ENCODE measurements around the gene F13A1.

- TF ChIP-seq POLR2A (IDR thresholded peaks at IDR 0.05; ENCODE audit: low read depth, low read length) (no peak), POLR2AphosphoS5 (IDR thresholded peaks at IDR 0.05; ENCODE audit: low read depth, low read length) (no peak), TAF1 (IDR thresholded peaks at IDR 0.05; ENCODE audit: low read depth, low read length) (no peak), PAX5 (IDR thresholded peaks at IDR 0.05; ENCODE audit: insufficient read depth, low read length, severe bottlenecking) (no peak)
Observed at GRCh38 chr6:6362056-6362840, 41.8 kb upstream of the F13A1 start.
